Neural cell (in vitro differentiated cells): ENCODE data around the gene TFPI2. TPM values are rescaled to one million over a fixed set of nuclear protein-coding genes. Genes with fewer than 3 reads are reported as not detected.

Source experiments
- H2AFZ ChIP-seq: fragments of 200-600, 300-800 bp; sonication (generic), shearing (Covaris generic); 2 replicates; pipeline ENCODE4 v1.6.0; 2014; ENCODE audit warnings: low read depth, mild to moderate bottlenecking, antibody characterized with exemption, low read length, moderate library complexity
- H3F3A ChIP-seq: fragments of 200-600 bp; shearing (Covaris generic); 2 replicates; pipeline ENCODE4 v1.6.1; 2016; ENCODE audit warnings: mild to moderate bottlenecking, moderate library complexity, mixed read lengths, antibody characterized with exemption, low read length; ENCODE audit not compliant: insufficient read depth, poor library complexity, severe bottlenecking
- H3K27ac ChIP-seq: fragments of 200-600, 300-800 bp; sonication (generic), shearing (Covaris generic); 2 replicates; pipeline ENCODE4 v1.5.1; 2014; ENCODE audit warnings: mild to moderate bottlenecking, low read length, moderate library complexity
- H3K27me3 ChIP-seq: fragments of 300-800, 200-600 bp; sonication (generic), shearing (Covaris generic); 2 replicates; pipeline ENCODE4 v1.6.0; 2014; ENCODE audit warnings: mild to moderate bottlenecking, low read depth, low read length, moderate library complexity; ENCODE audit not compliant: insufficient read depth
- H3K36me3 ChIP-seq: fragments of 300-800, 200-600 bp; sonication (generic), shearing (Covaris generic); 2 replicates; pipeline ENCODE4 v1.5.1; 2014; ENCODE audit warnings: mild to moderate bottlenecking, antibody characterized with exemption, low read length, moderate library complexity; ENCODE audit not compliant: insufficient read depth
- H3K4me2 ChIP-seq: fragments of 300-800, 200-600 bp; sonication (generic), shearing (Covaris generic); 2 replicates; pipeline ENCODE4 v1.6.0; 2014; ENCODE audit warnings: mild to moderate bottlenecking, low read length
- H3K4me3 ChIP-seq: fragments of 300-800, 200-600 bp; sonication (generic), shearing (Covaris generic); 2 replicates; pipeline ENCODE4 v1.5.1; 2014; ENCODE audit warnings: mild to moderate bottlenecking, low read length, moderate library complexity
- H3K79me2 ChIP-seq: fragments of 200-600 bp; shearing (Covaris generic); replicated peaks from 2 replicates; pipeline ENCODE4 v1.6.0; 2014; ENCODE audit warnings: mild to moderate bottlenecking, low read length, moderate library complexity; ENCODE audit not compliant: insufficient read depth
- H3K9ac ChIP-seq: fragments of 300-800, 200-600 bp; sonication (generic), shearing (Covaris generic); 2 replicates; pipeline ENCODE4 v1.6.1; 2016; ENCODE audit warnings: mild to moderate bottlenecking, low read length, mixed read lengths
- H3K9me2 ChIP-seq: fragments of 200-600 bp; shearing (Covaris generic); 2 replicates; pipeline ENCODE4 v1.6.1; 2016; ENCODE audit warnings: mild to moderate bottlenecking, low read length, mixed read lengths; ENCODE audit not compliant: insufficient read depth
- H3K9me3 ChIP-seq: fragments of 200-600, 300-800 bp; sonication (generic), shearing (Covaris generic); 2 replicates; pipeline ENCODE4 v1.6.1; 2016; ENCODE audit warnings: mild to moderate bottlenecking, mixed run types, low read length, moderate library complexity, mixed read lengths
- H4K20me1 ChIP-seq: fragments of 200-600 bp; shearing (Covaris generic); 2 replicates; pipeline ENCODE4 v1.6.1; 2016; ENCODE audit warnings: mild to moderate bottlenecking, mixed run types; ENCODE audit not compliant: insufficient read depth
- CTCF ChIP-seq: fragments of 450-650 bp; IDR thresholded peaks from 2 replicates; pipeline ENCODE4 v1.5.1; 2014; ENCODE audit warnings: antibody characterized with exemption, mild to moderate bottlenecking, moderate library complexity; ENCODE audit not compliant: poor library complexity, severe bottlenecking
- EP300 ChIP-seq: fragments of 450-650 bp; conservative IDR thresholded peaks from 2 replicates; pipeline ENCODE4 v1.6.1; 2014; ENCODE audit warnings: antibody characterized with exemption, mild to moderate bottlenecking, moderate library complexity; ENCODE audit not compliant: poor library complexity, severe bottlenecking
- EZH2 ChIP-seq: fragments of 200-600, 300-800 bp; shearing (Covaris generic), sonication (generic); IDR thresholded peaks from 2 replicates; pipeline ENCODE4 v1.6.1; 2014; ENCODE audit warnings: antibody characterized with exemption, low read length, borderline replicate concordance, mild to moderate bottlenecking; ENCODE audit not compliant: insufficient read depth, poor library complexity, severe bottlenecking
- MXI1 ChIP-seq: fragments of 450-650 bp; conservative IDR thresholded peaks from 2 replicates; pipeline ENCODE4 v1.6.1; 2014; ENCODE audit warnings: antibody characterized with exemption, mild to moderate bottlenecking; ENCODE audit not compliant: poor library complexity, severe bottlenecking
- POLR2AphosphoS5 ChIP-seq: IDR thresholded peaks from 2 replicates; pipeline ENCODE4 v1.6.1; 2012
- RAD21 ChIP-seq: fragments of 450-650 bp; conservative IDR thresholded peaks from 2 replicates; pipeline ENCODE4 v1.6.1; 2014; ENCODE audit warnings: antibody characterized with exemption, mild to moderate bottlenecking, moderate library complexity
- REST ChIP-seq: IDR thresholded peaks from 2 replicates; pipeline ENCODE4 v1.6.1; 2012; ENCODE audit warnings: borderline replicate concordance
- SMC3 ChIP-seq: fragments of 450-650 bp; conservative IDR thresholded peaks from 2 replicates; pipeline ENCODE4 v1.6.1; 2014; ENCODE audit warnings: antibody characterized with exemption, mild to moderate bottlenecking, moderate library complexity; ENCODE audit not compliant: poor library complexity
- TAF1 ChIP-seq: IDR thresholded peaks from 2 replicates; pipeline ENCODE4 v1.6.1; 2012; ENCODE audit warnings: low read depth
- polyA plus RNA-seq: library from polyadenylated mRNA; depleted of rRNA; stranded (reverse); fragments of >200 nt; gene quantifications from 2 replicates; pipeline ENCODE4 v1.2.3, GENCODE V29; 2014

Gene TFPI2
- polyA plus RNA-seq, 1 donor from 2014 or later = 0.78 TPM

GRCh38 chr7:93931655-93932054 lies 41.1 kb upstream of the TFPI2 start:
- Histone ChIP-seq H3K4me3 (no peak overlapping the region), H2AFZ (no peak overlapping the region), H3K4me2 (no peak overlapping the region), H3K79me2 (no peaks in the 10 kb centered on the region), H3K27ac (no peak overlapping the region), H3K9me3 (no peaks in the 10 kb centered on the region), H3K36me3 (no peaks in the 10 kb centered on the region), H4K20me1 (no peaks in the 10 kb centered on the region), H3K9me2 (no peaks in the 10 kb centered on the region), H3K9ac (no peak overlapping the region), H3K27me3 (no peaks in the 10 kb centered on the region), H3F3A (no peaks in the 10 kb centered on the region)
- no peak for TF ChIP-seq EZH2
- TF ChIP-seq MXI1 = no peak
- TF ChIP-seq POLR2AphosphoS5 = no peak
- TF ChIP-seq TAF1 = no peak
- TF ChIP-seq CTCF = no peak
- TF ChIP-seq RAD21 = no peak
- TF ChIP-seq SMC3 = no peak

- TF ChIP-seq EZH2 = no peak
- TF ChIP-seq MXI1 = no peak
- no peak for TF ChIP-seq CTCF
- no peak for TF ChIP-seq SMC3
- no peak for TF ChIP-seq EP300
- TF ChIP-seq REST = no peak
- no peak for TF ChIP-seq TAF1
- TF ChIP-seq POLR2AphosphoS5 = no peak
- TF ChIP-seq RAD21 = no peak
- Histone ChIP-seq H3K27ac (no peak overlapping the region), H3K4me2 (no peak overlapping the region)
Observed at GRCh38 chr7:93927585-93927984, 37.0 kb upstream of the TFPI2 start.

More at GRCh38 chr7:93927585-93927984, 37.0 kb upstream of the TFPI2 start:
- Histone ChIP-seq H2AFZ (no peak overlapping the region), H3K79me2 (no peaks in the 10 kb centered on the region), H3K36me3 (no peaks in the 10 kb centered on the region), H3K27me3 (no peaks in the 10 kb centered on the region), H3F3A (no peaks in the 10 kb centered on the region), H3K9ac (no peak overlapping the region), H3K4me3 (no peak overlapping the region), H4K20me1 (no peaks in the 10 kb centered on the region), H3K9me3 (no peaks in the 10 kb centered on the region), H3K9me2 (no peaks in the 10 kb centered on the region)
